Astrocyte of the cerebellum (primary cell): ENCODE results near the gene RRM2.
A peak's percentile ranks its signal among the peaks of the same experiment; 100 is the strongest.

Source experiments
- DNase-seq: peaks from one replicate; pipeline ENCODE4 v3.0.0-alpha.2; 2011; ENCODE audit warnings: low read depth
- H3K4me3 ChIP-seq: 2 replicates; pipeline ENCODE4 v1.5.1; 2011; ENCODE audit warnings: mild to moderate bottlenecking, low read depth, low read length, moderate library complexity
- CTCF ChIP-seq: IDR thresholded peaks from 2 replicates; pipeline ENCODE4 v1.5.1; 2012; ENCODE audit warnings: low read length, low read depth, moderate library complexity, mild to moderate bottlenecking; ENCODE audit errors: missing control alignments
- in situ Hi-C: cut with HindIII; loops from 2 replicates; pipeline ENCODE4 v1.10.0; 2017; ENCODE audit warnings: low sequenced_read_pairs

The RRM2 gene

DNA sequence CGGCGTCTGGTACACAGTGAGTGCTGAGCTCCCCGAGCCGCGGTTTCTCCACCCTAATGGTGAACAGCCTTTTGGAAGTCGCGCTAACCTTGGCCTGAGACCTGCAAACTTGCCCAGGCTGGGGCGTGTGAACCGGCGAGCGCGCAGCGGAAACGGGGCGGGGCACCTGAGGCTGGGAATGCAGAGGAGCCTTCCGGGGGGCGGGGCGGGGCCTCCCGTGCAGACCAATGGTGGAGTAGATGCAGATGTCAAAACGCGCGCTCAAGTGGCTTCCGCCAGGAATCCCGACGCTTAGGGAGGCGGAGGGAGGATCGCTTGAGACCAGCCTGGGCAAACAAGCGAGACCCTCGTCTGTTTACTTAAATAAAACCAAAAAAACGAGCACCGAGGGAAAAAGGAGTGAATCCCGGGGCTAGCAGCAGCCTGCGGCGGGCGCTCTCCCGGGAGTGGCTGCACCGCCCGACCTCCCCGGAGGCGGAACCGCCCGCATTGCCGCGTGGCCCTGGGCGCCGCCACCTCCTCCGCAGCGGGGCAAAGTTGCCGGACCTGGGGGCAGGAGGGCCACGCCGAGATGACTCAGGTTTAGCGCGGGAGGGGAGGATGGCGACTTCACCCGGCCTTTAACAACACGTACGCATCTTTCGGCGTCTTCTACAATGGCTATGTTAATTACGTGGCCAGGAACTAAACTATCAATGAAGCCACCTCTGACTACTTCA, 2.2 kb upstream of the RRM2 start:
- TF ChIP-seq CTCF = no peak
- in situ Hi-C loops = loop anchor here (5.0 to 10.0 kb wide), 2 partner anchors 312 to 544 kb away; no protein-coding TSS in a partner anchor
- H3K4me3 ChIP-seq = peak overlapping the region; percentile 67
- DNase-seq = peak; percentile 61

DNA sequence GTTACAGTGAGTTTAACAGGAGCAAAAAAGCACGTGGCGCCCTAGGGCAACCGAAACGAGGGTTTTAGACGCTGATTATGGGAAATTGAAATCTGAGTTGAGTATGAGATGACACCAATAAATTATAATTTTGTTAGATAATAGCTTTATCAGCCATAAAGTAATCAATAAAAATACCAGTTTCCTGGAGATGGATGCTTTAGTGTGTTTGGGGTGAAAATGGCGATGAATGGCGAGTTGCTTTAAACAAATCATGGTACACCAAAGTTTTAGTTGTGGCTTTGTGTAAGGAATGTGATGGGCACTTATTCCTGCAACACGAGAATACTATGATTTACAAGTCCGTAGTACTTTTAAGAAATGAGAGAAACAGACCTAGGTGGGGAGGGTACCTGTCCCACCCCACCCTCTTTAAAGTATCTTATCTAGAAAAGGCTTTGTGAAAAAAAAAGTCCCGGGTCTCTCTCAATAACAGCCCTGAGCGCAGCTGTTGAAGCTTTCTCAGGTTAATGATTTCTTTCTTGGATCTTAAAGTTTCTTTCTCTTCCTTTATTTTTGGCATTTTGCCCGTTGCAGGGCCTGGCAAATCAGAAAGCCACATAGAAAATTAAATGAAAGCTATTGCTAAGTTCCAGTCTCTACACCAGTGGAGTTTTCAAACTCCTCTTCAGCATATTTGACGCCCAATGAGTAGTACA, 1.5 kb upstream of the RRM2 start:
- DNase-seq = no peak
- in situ Hi-C loops = loop anchor here (5.0 to 10.0 kb wide), 2 partner anchors 311 to 544 kb away; no protein-coding TSS in a partner anchor
- TF ChIP-seq CTCF = no peak
- peak overlapping the region; percentile 67 for H3K4me3 ChIP-seq

GRCh38 chr2:10123281-10123680, 742 bp downstream of the RRM2 start:
- peak overlapping the region; percentile 70 for H3K4me3 ChIP-seq
- TF ChIP-seq CTCF = no peak
- in situ Hi-C loops = loop anchor here (5.0 to 10.0 kb wide), 2 partner anchors 309 to 542 kb away; no protein-coding TSS in a partner anchor
- DNase-seq = no peak

DNA sequence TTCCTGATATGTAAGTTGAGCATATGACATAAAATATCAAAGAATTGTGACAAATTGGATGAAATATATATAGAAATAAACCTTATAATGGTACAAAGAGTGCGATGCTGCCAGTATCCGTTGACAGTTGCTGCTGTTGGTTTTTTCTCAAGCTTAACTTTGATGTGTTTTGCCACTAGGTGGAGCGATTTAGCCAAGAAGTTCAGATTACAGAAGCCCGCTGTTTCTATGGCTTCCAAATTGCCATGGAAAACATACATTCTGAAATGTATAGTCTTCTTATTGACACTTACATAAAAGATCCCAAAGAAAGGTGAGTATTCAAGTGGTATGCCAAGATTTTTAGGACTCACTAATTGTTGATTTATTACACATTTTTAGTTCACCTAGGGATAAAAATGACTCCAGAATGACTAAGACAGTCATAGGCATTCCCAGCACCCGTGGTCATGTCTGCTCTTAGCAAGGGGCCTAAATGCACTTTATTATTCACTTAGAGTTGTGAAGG, 2.1 kb downstream of the RRM2 start:
- in situ Hi-C loops = loop anchor here (5.0 to 10.0 kb wide), 2 partner anchors 308 to 540 kb away; no protein-coding TSS in a partner anchor
- DNase-seq = peak; percentile 59
- peak; percentile 53 for TF ChIP-seq CTCF
- H3K4me3 ChIP-seq = peak overlapping the region; percentile 70

DNA sequence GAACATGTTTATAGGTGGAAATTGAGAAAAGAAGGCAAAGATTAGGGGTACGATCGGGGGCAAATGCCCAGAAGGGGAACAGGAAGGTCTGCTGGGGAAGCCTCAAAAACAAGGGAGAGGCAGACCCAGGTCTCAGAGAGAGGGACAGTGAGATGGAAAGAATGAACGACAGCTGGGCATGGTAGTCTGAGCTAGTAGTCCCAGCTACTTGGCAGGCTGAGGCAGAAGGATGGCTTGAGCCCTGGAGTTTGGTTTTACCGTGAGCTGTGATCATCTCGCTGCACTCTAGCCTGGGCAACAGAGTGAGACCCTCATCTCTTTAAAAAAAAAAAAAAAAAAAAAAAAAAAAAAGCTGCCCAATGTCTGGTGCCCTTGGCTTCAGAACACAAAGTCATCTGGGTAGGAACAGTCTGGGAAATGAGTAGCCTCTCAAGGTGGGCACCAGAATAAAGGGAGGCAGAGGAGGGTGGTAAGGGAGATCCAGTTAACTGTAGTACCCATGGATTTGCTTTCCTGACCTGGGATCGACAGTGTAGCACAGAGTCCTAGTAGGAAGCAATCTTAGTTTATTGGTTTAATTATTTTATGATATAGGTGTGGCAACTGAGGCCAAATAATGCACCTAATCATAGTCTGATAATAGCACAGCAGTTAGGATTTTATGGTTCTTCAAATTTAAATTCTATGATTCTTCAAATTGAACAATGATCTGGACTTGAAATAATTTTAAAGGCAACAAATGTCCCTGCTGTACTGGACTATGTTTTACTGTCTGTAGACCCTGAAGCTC, 3.5 kb downstream of the RRM2 start:
- in situ Hi-C loops = loop anchor here (10.0 kb wide), 1 partner anchor 539 kb away; no protein-coding TSS in a partner anchor
- no peak for DNase-seq
- no peak overlapping the region for H3K4me3 ChIP-seq
- no peak for TF ChIP-seq CTCF

DNA sequence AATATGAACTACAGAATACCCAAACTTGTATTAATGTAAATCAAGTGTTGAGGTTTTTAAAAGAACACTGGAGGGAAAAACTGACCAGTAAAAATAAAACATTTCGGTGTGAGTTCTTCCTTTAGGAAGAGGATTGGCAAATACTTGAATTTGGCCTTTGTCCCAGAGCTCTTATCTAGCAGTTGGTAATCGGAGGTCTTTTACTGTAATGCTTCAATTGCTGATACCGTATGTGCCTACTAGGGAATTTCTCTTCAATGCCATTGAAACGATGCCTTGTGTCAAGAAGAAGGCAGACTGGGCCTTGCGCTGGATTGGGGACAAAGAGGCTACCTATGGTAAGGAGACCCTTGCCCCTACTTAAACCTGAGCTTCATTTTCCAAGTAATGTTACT, 4.1 kb downstream of the RRM2 start:
- in situ Hi-C loops = loop anchor here (10.0 kb wide), 1 partner anchor 538 kb away; no protein-coding TSS in a partner anchor
- no peak for TF ChIP-seq CTCF
- no peak for DNase-seq
- H3K4me3 ChIP-seq = no peak overlapping the region
